Tibial artery (tissue), 4 donors: Measurements from ENCODE around the gene UNC119.

Experiments
- DNase-seq, 2 donors: peaks; one replicate each; pipeline ENCODE4 v3.0.0-alpha.2; 2019
- H3K27ac ChIP-seq, 2 donors: fragments of 200-600 bp; sonication (generic) in 1 of 2; 1 replicate in 1 of 2; 2 replicates in 1 of 2; pipeline ENCODE4 v1.5.1; 2018 to 2019; ENCODE audit warnings: mild to moderate bottlenecking in 1 of 2
- H3K27me3 ChIP-seq, 2 donors: fragments of 200-600 bp; sonication (generic) in 1 of 2; one replicate each; pipeline versions ENCODE4 v1.5.1 to v1.6.0; 2016 to 2019
- H3K36me3 ChIP-seq, 3 donors: fragments of 200-600 bp; sonication (generic) in 2 of 3; one replicate each; pipeline ENCODE4 v1.5.1; 2016 to 2019; ENCODE audit warnings: mild to moderate bottlenecking in 2 of 3
- H3K4me1 ChIP-seq, 4 donors: fragments of 200-600 bp; sonication (generic) in 2 of 4; 1 replicate in 3 of 4; 2 replicates in 1 of 4; pipeline ENCODE4 v1.5.1; 2016 to 2019
- H3K4me3 ChIP-seq, 2 donors: fragments of 200-600 bp; sonication (generic) in 1 of 2; 1 replicate in 1 of 2; 2 replicates in 1 of 2; pipeline ENCODE4 v1.5.1; 2018 to 2019; ENCODE audit warnings: mild to moderate bottlenecking in 2 of 2
- H3K9me3 ChIP-seq, 3 donors: fragments of 200-600 bp; sonication (generic) in 1 of 3; one replicate each; pipeline ENCODE4 v1.5.1; 2016 to 2019
- intact Hi-C: fragments of 100-400 bp; cut with DNase I; formaldehyde crosslinking; loops from one replicate; pipeline ENCODE4 v1.15.0; 2023; ENCODE audit warnings: low total_unique reads
- TF ChIP-seq, protein P1 (sequence below), 2 experiments: fragments of 200-600 bp in 1 of 2; fragments of 450-650 bp in 1 of 2; IDR thresholded peaks; one replicate each; pipeline ENCODE4 v1.5.1; 2017 to 2019; ENCODE audit warnings: antibody characterized with exemption in 2 of 2, mild to moderate bottlenecking in 1 of 2, moderate library complexity in 1 of 2

The UNC119 gene

DNA sequence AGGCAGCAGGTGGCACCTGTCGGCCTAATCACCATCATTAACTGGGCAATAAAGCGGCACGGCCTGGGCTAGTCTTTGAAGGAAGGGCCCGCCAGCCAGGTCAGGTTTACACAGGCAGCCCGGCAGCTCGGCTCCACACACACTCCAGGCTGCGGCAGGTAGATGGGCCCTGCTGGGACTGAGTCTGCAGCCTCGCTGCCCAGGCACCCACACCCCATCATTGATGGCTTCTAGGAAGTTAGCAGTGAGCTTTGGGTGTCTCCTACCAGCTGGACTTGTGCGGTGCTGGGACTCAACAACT is 53.1 kb downstream of the UNC119 start:
- no peak for DNase-seq
- intact Hi-C loops, result loop anchor here (5.0 kb wide), 1 partner anchor 113 kb away; the partner anchor contains the start of gene RSKR

DNA sequence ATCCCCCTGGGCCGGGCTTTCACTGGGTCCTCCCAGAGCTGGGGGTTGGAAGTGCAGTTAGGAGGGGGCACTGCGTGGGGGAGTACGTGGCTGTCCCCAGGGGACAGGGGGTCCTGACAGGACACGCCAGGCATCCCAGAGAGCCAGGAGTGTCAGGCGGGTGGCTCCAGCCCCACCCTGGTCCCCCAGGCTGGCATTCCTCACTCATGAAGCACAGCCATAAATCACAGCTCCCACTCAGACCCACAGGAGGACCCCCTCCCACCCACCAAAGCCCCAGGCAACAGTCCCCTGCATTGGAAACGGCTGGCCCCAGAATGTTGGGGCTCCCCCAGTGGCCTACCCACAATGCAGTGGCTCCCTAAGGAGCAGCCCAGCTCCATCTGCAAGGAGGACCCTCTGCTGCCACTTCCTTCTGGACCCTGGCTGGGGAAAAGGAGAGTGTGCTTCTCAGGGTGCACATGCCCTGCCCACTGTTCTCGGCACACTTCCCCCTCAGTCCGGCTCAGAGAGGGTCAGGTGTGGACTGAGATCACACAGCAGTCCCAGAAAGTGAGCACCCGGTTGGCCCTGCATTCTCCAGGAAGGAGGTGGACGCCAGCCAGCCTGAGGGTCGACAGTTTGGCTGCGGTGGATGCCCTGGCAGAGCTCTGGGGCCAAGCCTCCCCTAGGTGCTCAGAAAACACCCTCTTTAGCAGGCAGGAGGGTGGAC is 53.6 kb downstream of the UNC119 start:
- TF ChIP-seq, protein P1, sequence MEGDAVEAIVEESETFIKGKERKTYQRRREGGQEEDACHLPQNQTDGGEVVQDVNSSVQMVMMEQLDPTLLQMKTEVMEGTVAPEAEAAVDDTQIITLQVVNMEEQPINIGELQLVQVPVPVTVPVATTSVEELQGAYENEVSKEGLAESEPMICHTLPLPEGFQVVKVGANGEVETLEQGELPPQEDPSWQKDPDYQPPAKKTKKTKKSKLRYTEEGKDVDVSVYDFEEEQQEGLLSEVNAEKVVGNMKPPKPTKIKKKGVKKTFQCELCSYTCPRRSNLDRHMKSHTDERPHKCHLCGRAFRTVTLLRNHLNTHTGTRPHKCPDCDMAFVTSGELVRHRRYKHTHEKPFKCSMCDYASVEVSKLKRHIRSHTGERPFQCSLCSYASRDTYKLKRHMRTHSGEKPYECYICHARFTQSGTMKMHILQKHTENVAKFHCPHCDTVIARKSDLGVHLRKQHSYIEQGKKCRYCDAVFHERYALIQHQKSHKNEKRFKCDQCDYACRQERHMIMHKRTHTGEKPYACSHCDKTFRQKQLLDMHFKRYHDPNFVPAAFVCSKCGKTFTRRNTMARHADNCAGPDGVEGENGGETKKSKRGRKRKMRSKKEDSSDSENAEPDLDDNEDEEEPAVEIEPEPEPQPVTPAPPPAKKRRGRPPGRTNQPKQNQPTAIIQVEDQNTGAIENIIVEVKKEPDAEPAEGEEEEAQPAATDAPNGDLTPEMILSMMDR (IDR thresholded peaks at IDR 0.05), result no peak
- H3K4me3 ChIP-seq, result no peak overlapping the region
- H3K36me3 ChIP-seq, result no peaks in the 10 kb centered on the region
- peaks cover 0 to 12% (median 0%) of the 10 kb centered on the region in 4 donors for H3K4me1 ChIP-seq
- no peak overlapping the region for H3K27ac ChIP-seq
- H3K9me3 ChIP-seq, result no peaks in the 10 kb centered on the region
- intact Hi-C loops, result loop anchor here (5.0 kb wide), 1 partner anchor 113 kb away; the partner anchor contains the start of gene RSKR
- peaks cover 0 to 54% of the 10 kb centered on the region in 2 donors for H3K27me3 ChIP-seq
- DNase-seq, result no peak

More for the DNA sequence above, 53.1 kb downstream of the UNC119 start:
- Histone ChIP-seq H3K27ac (no peak overlapping the region), H3K4me1 (peaks cover 0 to 12% (median 0%) of the 10 kb centered on the region in 4 donors), H3K9me3 (no peaks in the 10 kb centered on the region), H3K36me3 (no peaks in the 10 kb centered on the region), H3K27me3 (peaks cover 0 to 50% of the 10 kb centered on the region in 2 donors), H3K4me3 (no peak overlapping the region)
- TF ChIP-seq, protein P1 (IDR thresholded peaks at IDR 0.05), result no peak

DNA sequence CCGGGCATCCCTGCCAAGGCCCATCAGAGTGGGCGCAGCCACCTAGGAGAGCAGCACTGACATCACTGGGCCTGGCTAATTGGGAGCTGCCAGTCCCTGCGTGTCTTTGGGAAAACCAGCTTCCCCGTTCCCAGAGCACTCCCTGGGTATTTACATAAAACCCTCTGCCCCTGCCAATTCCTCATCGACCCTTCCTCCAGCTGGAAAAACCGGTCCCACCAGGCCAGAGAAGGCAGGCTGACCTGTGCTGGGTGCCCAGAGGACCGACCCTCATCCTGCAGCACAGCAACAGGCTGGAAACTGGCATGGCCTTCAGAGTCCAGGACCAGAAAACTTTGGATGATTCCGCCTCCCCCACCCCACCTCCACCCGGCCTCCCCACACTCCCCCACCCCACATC is 54.5 kb downstream of the UNC119 start:
- intact Hi-C loops, result loop anchor here (5.0 kb wide), 1 partner anchor 114 kb away; the partner anchor contains the start of gene RSKR
- Histone ChIP-seq H3K27me3 (peaks cover 0 to 62% of the 10 kb centered on the region in 2 donors), H3K36me3 (no peaks in the 10 kb centered on the region), H3K27ac (no peak overlapping the region), H3K4me1 (peaks cover 0 to 12% (median 0%) of the 10 kb centered on the region in 4 donors), H3K9me3 (no peaks in the 10 kb centered on the region), H3K4me3 (no peak overlapping the region)
- no peak for DNase-seq
- TF ChIP-seq, protein P1 (IDR thresholded peaks at IDR 0.05), result no peak
